GM11168 (cell line): ENCODE data around the gene FBXL2.
"Not testable (repeated sequence)": the region's sequence is repeated elsewhere in the genome, so short reads cannot be mapped to it uniquely, and the experiment has no call there.

Experiments
- in situ Hi-C: fragments of 300-500 bp; cut with MboI; formaldehyde crosslinking; loops from one replicate; pipeline ENCODE4 v1.12.0; 2022; ENCODE audit warnings: low sequenced_read_pairs; ENCODE audit not compliant: unreplicated experiment

FBXL2 gene

GRCh38 chr3:33314993-33315392 lies 37.8 kb downstream of the FBXL2 start:
- in situ Hi-C loops, result no loop called here

GRCh38 chr3:33315826-33316225 lies 38.6 kb downstream of the FBXL2 start:
- in situ Hi-C loops, result no loop called here

- in situ Hi-C loops, result no loop called here
Observed at GRCh38 chr3:33317963-33318709, 40.9 kb downstream of the FBXL2 start.

- in situ Hi-C loops, result no loop called here
Observed at GRCh38 chr3:33318710-33319380, 41.6 kb downstream of the FBXL2 start.

GRCh38 chr3:33322412-33322811 lies 45.2 kb downstream of the FBXL2 start:
- in situ Hi-C loops, result no loop called here

- in situ Hi-C loops, result no loop called here
Observed at GRCh38 chr3:33331414-33331813, 54.2 kb downstream of the FBXL2 start.

GRCh38 chr3:33334364-33334763 lies 57.1 kb downstream of the FBXL2 start:
- in situ Hi-C loops, result no loop called here

GRCh38 chr3:33338936-33339465 lies 61.8 kb downstream of the FBXL2 start:
- in situ Hi-C loops, result not testable (repeated sequence)

GRCh38 chr3:33339758-33340157 lies 62.5 kb downstream of the FBXL2 start:
- in situ Hi-C loops, result no loop called here

GRCh38 chr3:33355611-33356010 lies 78.4 kb downstream of the FBXL2 start:
- in situ Hi-C loops, result loop anchor here (25.0 kb wide), 1 partner anchor 393 kb away; the partner anchor contains the start of gene CCR4

GRCh38 chr3:33358172-33358781 lies 81.0 kb downstream of the FBXL2 start:
- in situ Hi-C loops, result loop anchor here (25.0 kb wide), 1 partner anchor 396 kb away; the partner anchor contains the start of gene CCR4

- in situ Hi-C loops, result loop anchor here (10.0 to 25.0 kb wide), 2 partner anchors 225 to 398 kb away; partner anchors contain the start of gene CCR4
Observed at GRCh38 chr3:33360136-33360825, 83.0 kb downstream of the FBXL2 start.

GRCh38 chr3:33363113-33363800 lies 86.0 kb downstream of the FBXL2 start:
- in situ Hi-C loops, result loop anchor here (10.0 to 25.0 kb wide), 2 partner anchors 228 to 401 kb away; partner anchors contain the start of gene CCR4

- in situ Hi-C loops, result loop anchor here (10.0 to 25.0 kb wide), 2 partner anchors 229 to 402 kb away; partner anchors contain the start of gene CCR4
Observed at GRCh38 chr3:33364060-33364459, 86.8 kb downstream of the FBXL2 start.

- in situ Hi-C loops, result loop anchor here (10.0 to 25.0 kb wide), 2 partner anchors 230 to 402 kb away; partner anchors contain the start of gene CCR4
Observed at GRCh38 chr3:33364531-33365128, 87.4 kb downstream of the FBXL2 start.

GRCh38 chr3:33372218-33373081 lies 95.2 kb downstream of the FBXL2 start:
- in situ Hi-C loops, result loop anchor here (10.0 to 25.0 kb wide), 2 partner anchors 258 to 410 kb away; partner anchors contain the start of genes CCR4 and CRTAP

GRCh38 chr3:33373082-33373437 lies 95.8 kb downstream of the FBXL2 start:
- in situ Hi-C loops, result loop anchor here (10.0 to 25.0 kb wide), 2 partner anchors 258 to 411 kb away; partner anchors contain the start of genes CCR4 and CRTAP

- in situ Hi-C loops, result loop anchor here (10.0 kb wide), 1 partner anchor 263 kb away; the partner anchor contains the start of gene CRTAP
Observed at GRCh38 chr3:33377489-33377888, 100.2 kb downstream of the FBXL2 start.
